ENCODE results near the gene MLPH. TPM values are rescaled to one million over a fixed set of nuclear protein-coding genes. Genes with fewer than 3 reads are reported as not detected.

MLPH gene
- total and polyA plus RNA-seq, 2 of the 13 experiments (the other 11 are each of a cell fraction or from before 2014, with no cell fraction given) = 0.12 TPM; not detected in 1

GRCh38 chr2:237590272-237591140 lies 103.5 kb downstream of the MLPH start, which contains the start of gene RAB17 (continued):
- peak; percentile 66 for TF ChIP-seq ZNF512B (CRISPR knock-in tag; IDR thresholded peaks at IDR 0.05; ENCODE audit: borderline replicate concordance)
- no peak for TF ChIP-seq DDIT3 (CRISPR knock-in tag; IDR thresholded peaks at IDR 0.05)
- TF ChIP-seq KDM4B (CRISPR knock-in tag; IDR thresholded peaks at IDR 0.05) = peak; percentile 96
- peak; percentile 84; the same call in 1 of the 2 replicates for TF ChIP-seq NKX3-1 (CRISPR knock-in tag; IDR thresholded peaks at IDR 0.05)
- TF ChIP-seq RAD21 (CRISPR knock-in tag; IDR thresholded peaks at IDR 0.05) = no peak; the same call in 1 of the 2 replicates
- no peak; the same call in 1 of the 2 replicates for TF ChIP-seq ZNF354B (CRISPR knock-in tag; IDR thresholded peaks at IDR 0.05)
- TF ChIP-seq ZNF558 (CRISPR knock-in tag; IDR thresholded peaks at IDR 0.05; ENCODE audit: borderline replicate concordance) = peak; percentile 43; the same call in 1 of the 2 replicates
- TF ChIP-seq ZNF703 (CRISPR knock-in tag; IDR thresholded peaks at IDR 0.05; ENCODE audit: borderline replicate concordance) = no peak
- TF ChIP-seq MBD4 (IDR thresholded peaks at IDR 0.05; ENCODE audit: borderline replicate concordance, low read length) = no peak
- TF ChIP-seq RBAK (CRISPR knock-in tag; IDR thresholded peaks at IDR 0.05) = no peak
- TF ChIP-seq HNF1B (CRISPR knock-in tag; IDR thresholded peaks at IDR 0.05) = peak; percentile 99
- no peak; the same call in 1 of the 2 replicates for TF ChIP-seq ADNP (CRISPR knock-in tag; IDR thresholded peaks at IDR 0.05)
- peak; percentile 73 for TF ChIP-seq ZHX2 (IDR thresholded peaks at IDR 0.05; ENCODE audit: low read depth)
- no peak for TF ChIP-seq ZHX2 (CRISPR knock-in tag; IDR thresholded peaks at IDR 0.05; ENCODE audit: borderline replicate concordance)
- TF ChIP-seq HMGXB4 (CRISPR knock-in tag; IDR thresholded peaks at IDR 0.05; ENCODE audit: borderline replicate concordance in 1 of 2, low read depth in 1 of 2) = peak; percentile 69 to 83; a peak in 2 of 4 replicates
